DOHH2 (cell line): ENCODE data around the gene PGAP1.

Source experiments
- H3F3A ChIP-seq: fragments of 200-600 bp; sonication (generic), shearing (Covaris generic); 2 replicates; pipeline ENCODE4 v1.6.0; 2016; ENCODE audit warnings: antibody characterized with exemption, mild to moderate bottlenecking; ENCODE audit not compliant: control insufficient read depth, insufficient read depth
- H3K27ac ChIP-seq: fragments of 200-600 bp; sonication (generic); 2 replicates; pipeline ENCODE4 v1.5.1; 2014; ENCODE audit warnings: low read depth, mild to moderate bottlenecking, low read length, moderate library complexity
- H3K27me3 ChIP-seq: fragments of 200-600 bp; sonication (generic); 2 replicates; pipeline ENCODE4 v1.6.1; 2014; ENCODE audit warnings: mild to moderate bottlenecking, low read length, mixed read lengths; ENCODE audit not compliant: control insufficient read depth
- H3K36me3 ChIP-seq: fragments of 200-600 bp; sonication (generic); 2 replicates; pipeline ENCODE4 v1.6.1; 2014; ENCODE audit warnings: mild to moderate bottlenecking, low read length, moderate library complexity, mixed read lengths; ENCODE audit not compliant: control insufficient read depth
- H3K4me1 ChIP-seq: fragments of 200-600 bp; sonication (generic); 2 replicates; pipeline ENCODE4 v1.6.1; 2014; ENCODE audit warnings: mild to moderate bottlenecking, low read length, mixed read lengths; ENCODE audit not compliant: control insufficient read depth
- H3K4me2 ChIP-seq: fragments of 200-600 bp; sonication (generic); 2 replicates; pipeline ENCODE4 v1.6.0; 2014; ENCODE audit warnings: mild to moderate bottlenecking, low read length, moderate library complexity
- H3K4me3 ChIP-seq: fragments of 200-600 bp; sonication (generic); 2 replicates; pipeline ENCODE4 v1.5.1; 2014; ENCODE audit warnings: mild to moderate bottlenecking, low read length, mixed read lengths
- H3K79me2 ChIP-seq: fragments of 200-600 bp; sonication (generic); 2 replicates; pipeline ENCODE4 v1.6.1; 2014; ENCODE audit warnings: mild to moderate bottlenecking, low read length, mixed read lengths; ENCODE audit not compliant: control insufficient read depth
- H3K9me2 ChIP-seq: fragments of 200-600 bp; sonication (generic); replicated peaks from 2 replicates; pipeline ENCODE4 v1.6.1; 2014; ENCODE audit warnings: mild to moderate bottlenecking, low read length, mixed read lengths; ENCODE audit not compliant: control insufficient read depth
- H3K9me3 ChIP-seq: fragments of 200-600 bp; sonication (generic); 2 replicates; pipeline ENCODE4 v1.6.1; 2014; ENCODE audit warnings: antibody characterized with exemption, low read length, mixed read lengths; ENCODE audit not compliant: control insufficient read depth, insufficient read depth
- H4K20me1 ChIP-seq: fragments of 200-600 bp; sonication (generic); 2 replicates; pipeline ENCODE4 v1.6.0; 2014; ENCODE audit warnings: low read depth, mild to moderate bottlenecking, antibody characterized with exemption, low read length, moderate library complexity; ENCODE audit not compliant: control insufficient read depth, insufficient read depth
- EZH2phosphoT487 ChIP-seq: fragments of 200-600 bp; sonication (generic); IDR thresholded peaks from 2 replicates; pipeline ENCODE4 v1.6.1; 2017; ENCODE audit warnings: borderline replicate concordance, mild to moderate bottlenecking, antibody characterized with exemption, low read length, moderate library complexity, mixed read lengths
- TF ChIP-seq, protein P1 (sequence below): fragments of 200-600 bp; sonication (generic); IDR thresholded peaks from one replicate; pipeline ENCODE4 v1.5.1; 2014; ENCODE audit warnings: antibody characterized with exemption, mild to moderate bottlenecking, low read depth, low read length; ENCODE audit not compliant: poor library complexity, severe bottlenecking

The PGAP1 gene

DNA sequence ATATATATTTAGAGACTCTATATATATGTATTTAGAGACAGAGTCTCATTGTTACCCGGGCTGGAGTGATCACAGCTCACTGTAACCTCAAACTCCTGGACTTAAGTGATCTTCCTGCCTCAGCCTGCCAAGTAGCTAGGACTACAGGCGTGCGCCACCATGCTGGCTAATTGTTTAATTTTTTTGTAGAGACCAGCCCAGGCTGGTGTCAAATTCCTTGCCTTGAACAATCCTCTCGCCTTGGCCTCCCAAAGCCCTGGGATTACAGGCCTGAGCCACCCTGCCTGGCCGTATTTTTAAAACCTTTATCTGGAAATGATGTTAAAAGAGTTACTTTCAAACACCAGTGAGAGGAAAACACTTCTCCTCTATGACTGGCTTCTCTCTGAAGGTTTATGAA lies 30.9 kb upstream of the PGAP1 start:
- Histone ChIP-seq H3K4me2 (no peak overlapping the region), H3K9me2 (no peaks in the 10 kb centered on the region), H3F3A (no peaks in the 10 kb centered on the region), H4K20me1 (no peaks in the 10 kb centered on the region), H3K36me3 (no peaks in the 10 kb centered on the region), H3K27ac (no peak overlapping the region), H3K27me3 (peaks cover 5% of the 10 kb centered on the region; the same call in 1 of the 2 replicates), H3K4me1 (no peaks in the 10 kb centered on the region), H3K79me2 (no peaks in the 10 kb centered on the region), H3K9me3 (no peaks in the 10 kb centered on the region), H3K4me3 (no peak overlapping the region)
- no peak for TF ChIP-seq EZH2phosphoT487
- TF ChIP-seq, protein P1, sequence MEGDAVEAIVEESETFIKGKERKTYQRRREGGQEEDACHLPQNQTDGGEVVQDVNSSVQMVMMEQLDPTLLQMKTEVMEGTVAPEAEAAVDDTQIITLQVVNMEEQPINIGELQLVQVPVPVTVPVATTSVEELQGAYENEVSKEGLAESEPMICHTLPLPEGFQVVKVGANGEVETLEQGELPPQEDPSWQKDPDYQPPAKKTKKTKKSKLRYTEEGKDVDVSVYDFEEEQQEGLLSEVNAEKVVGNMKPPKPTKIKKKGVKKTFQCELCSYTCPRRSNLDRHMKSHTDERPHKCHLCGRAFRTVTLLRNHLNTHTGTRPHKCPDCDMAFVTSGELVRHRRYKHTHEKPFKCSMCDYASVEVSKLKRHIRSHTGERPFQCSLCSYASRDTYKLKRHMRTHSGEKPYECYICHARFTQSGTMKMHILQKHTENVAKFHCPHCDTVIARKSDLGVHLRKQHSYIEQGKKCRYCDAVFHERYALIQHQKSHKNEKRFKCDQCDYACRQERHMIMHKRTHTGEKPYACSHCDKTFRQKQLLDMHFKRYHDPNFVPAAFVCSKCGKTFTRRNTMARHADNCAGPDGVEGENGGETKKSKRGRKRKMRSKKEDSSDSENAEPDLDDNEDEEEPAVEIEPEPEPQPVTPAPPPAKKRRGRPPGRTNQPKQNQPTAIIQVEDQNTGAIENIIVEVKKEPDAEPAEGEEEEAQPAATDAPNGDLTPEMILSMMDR = no peak

DNA sequence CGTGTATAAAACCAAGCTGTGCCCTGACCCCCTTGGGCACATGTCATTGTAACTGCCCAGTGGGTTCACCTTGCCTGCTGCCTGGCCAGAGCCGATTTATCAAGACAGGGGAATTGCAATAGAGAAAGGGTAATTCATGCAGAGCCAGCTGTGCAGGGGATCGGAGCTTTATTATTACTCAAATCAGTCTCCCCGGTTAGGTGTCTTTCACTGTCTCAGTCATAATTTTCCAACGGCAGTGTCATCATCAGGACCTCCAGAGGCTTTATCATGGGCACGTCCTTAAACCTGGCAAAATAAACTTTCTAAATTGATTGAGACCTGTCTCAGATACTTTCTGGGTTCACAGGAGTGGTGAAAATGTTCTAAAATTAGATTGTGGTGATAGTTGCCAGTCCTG lies 29.6 kb upstream of the PGAP1 start:
- Histone ChIP-seq H3K4me3 (no peak overlapping the region), H3K4me2 (no peak overlapping the region)
- TF ChIP-seq EZH2phosphoT487 = no peak
- TF ChIP-seq, protein P1 = no peak

DNA sequence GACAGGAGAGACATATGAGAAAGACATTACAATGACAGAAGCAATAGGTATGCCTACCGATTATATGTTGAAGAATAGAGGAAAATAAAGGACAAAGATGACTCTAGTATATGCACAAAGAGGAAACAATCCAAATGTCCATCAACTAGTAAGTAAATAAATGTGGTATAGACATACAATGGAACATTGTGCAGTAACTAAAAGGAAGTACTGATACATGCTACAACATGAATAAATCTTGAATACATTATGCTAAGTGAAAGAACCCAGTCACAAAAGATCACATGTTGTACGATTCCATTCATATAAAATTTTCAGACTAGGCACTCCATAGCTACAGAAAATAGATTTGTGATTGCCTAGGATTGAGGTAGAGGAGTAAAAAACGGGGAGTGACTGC lies 28.5 kb upstream of the PGAP1 start:
- TF ChIP-seq, protein P1 = no peak
- TF ChIP-seq EZH2phosphoT487 = no peak
- Histone ChIP-seq H3K9me3 (no peaks in the 10 kb centered on the region), H3K4me1 (no peaks in the 10 kb centered on the region), H3K27ac (no peak overlapping the region), H3K36me3 (no peaks in the 10 kb centered on the region), H3K4me2 (no peak overlapping the region), H3K4me3 (no peak overlapping the region), H3K79me2 (no peaks in the 10 kb centered on the region), H3F3A (no peaks in the 10 kb centered on the region), H3K27me3 (0 out of 2 replicates have a peak, but pooled peaks cover 2% of the 10 kb centered on the region), H3K9me2 (no peaks in the 10 kb centered on the region), H4K20me1 (no peaks in the 10 kb centered on the region)

More for the DNA sequence above, 29.6 kb upstream of the PGAP1 start:
- Histone ChIP-seq H3K9me3 (no peaks in the 10 kb centered on the region), H3K4me1 (no peaks in the 10 kb centered on the region), H3K36me3 (no peaks in the 10 kb centered on the region), H4K20me1 (no peaks in the 10 kb centered on the region), H3K27me3 (no peaks in the 10 kb centered on the region), H3K27ac (no peak overlapping the region), H3K9me2 (no peaks in the 10 kb centered on the region), H3K79me2 (no peaks in the 10 kb centered on the region), H3F3A (no peaks in the 10 kb centered on the region)
